HepG2 (cell line): Measurements from ENCODE around the gene MTX1. TPM values are rescaled to one million over a fixed set of nuclear protein-coding genes. Genes with fewer than 3 reads are reported as not detected.

Experiments used
- DNMT1 ChIP-seq: sonication (generic); formaldehyde crosslinking; IDR thresholded peaks from 2 replicates; pipeline ENCODE4 v1.5.1; 2020; ENCODE audit warnings: mild to moderate bottlenecking, missing genetic modification reagents
- EEA1 ChIP-seq: sonication (generic); formaldehyde crosslinking; IDR thresholded peaks from 2 replicates; pipeline ENCODE4 v1.5.1; 2020; ENCODE audit warnings: mild to moderate bottlenecking, missing genetic modification reagents, borderline replicate concordance
- GTF3A ChIP-seq: sonication (generic); formaldehyde crosslinking; conservative IDR thresholded peaks from 2 replicates; pipeline ENCODE4 v1.4.0; 2020; ENCODE audit warnings: mild to moderate bottlenecking, missing genetic modification reagents
- HMGXB3 ChIP-seq: sonication (generic); formaldehyde crosslinking; IDR thresholded peaks from 2 replicates; pipeline ENCODE4 v1.4.0; 2020; ENCODE audit warnings: missing genetic modification reagents, borderline replicate concordance
- HNRNPLL ChIP-seq: fragments of 200-400 bp; formaldehyde crosslinking; IDR thresholded peaks from 2 replicates; pipeline ENCODE4 v1.6.1; 2017; ENCODE audit warnings: mild to moderate bottlenecking, low read depth, low read length; ENCODE audit not compliant: poor library complexity, severe bottlenecking
- MLLT10 ChIP-seq: sonication (generic); formaldehyde crosslinking; IDR thresholded peaks from 2 replicates; pipeline ENCODE4 v1.4.0; 2020; ENCODE audit warnings: missing genetic modification reagents
- PHF20 ChIP-seq: sonication (generic); formaldehyde crosslinking; IDR thresholded peaks from 2 replicates; pipeline ENCODE4 v1.5.0; 2020; ENCODE audit warnings: mild to moderate bottlenecking, missing genetic modification reagents
- RARA ChIP-seq: IDR thresholded peaks from 2 replicates; pipeline ENCODE4 v1.6.1; 2016; ENCODE audit warnings: missing genetic modification reagents, missing compliant biosample characterization
- SOX13 ChIP-seq, 3 experiments: fragments of 450-650 bp in 1 of 3; sonication (generic) in 1 of 3; formaldehyde crosslinking in 1 of 3; IDR thresholded peaks in 2 of 3; conservative IDR thresholded peaks in 1 of 3; 2 replicates each; pipeline versions ENCODE4 v1.5.0 to v1.6.1; 2016 to 2020; ENCODE audit warnings: antibody characterized with exemption in 1 of 3, mild to moderate bottlenecking in 1 of 3, missing compliant biosample characterization in 1 of 3, missing genetic modification reagents in 1 of 3, moderate library complexity in 1 of 3
- TFAP4 ChIP-seq: sonication (generic); IDR thresholded peaks from 2 replicates; pipeline ENCODE4 v1.6.1; 2016; ENCODE audit warnings: low read depth, borderline replicate concordance
- THYN1 ChIP-seq: sonication (generic); formaldehyde crosslinking; IDR thresholded peaks from 2 replicates; pipeline ENCODE4 v1.8.1; 2023; ENCODE audit warnings: low read depth, mild to moderate bottlenecking, moderate library complexity, missing genetic modification reagents, borderline replicate concordance
- ZNF354B ChIP-seq: sonication (generic); formaldehyde crosslinking; IDR thresholded peaks from 2 replicates; pipeline ENCODE4 v1.8.0; 2022; ENCODE audit warnings: mild to moderate bottlenecking, missing genetic modification reagents
- ZNF446 ChIP-seq: sonication (generic); formaldehyde crosslinking; IDR thresholded peaks from 2 replicates; pipeline ENCODE4 v1.5.0; 2020; ENCODE audit warnings: mild to moderate bottlenecking, missing genetic modification reagents
- ZNF512B ChIP-seq: sonication (generic); formaldehyde crosslinking; IDR thresholded peaks from 2 replicates; pipeline ENCODE4 v1.5.1; 2020; ENCODE audit warnings: missing genetic modification reagents, mild to moderate bottlenecking, borderline replicate concordance
- ZNF530 ChIP-seq: sonication (generic); formaldehyde crosslinking; IDR thresholded peaks from 2 replicates; pipeline ENCODE4 v1.5.0; 2020; ENCODE audit warnings: low read depth, mild to moderate bottlenecking, missing genetic modification reagents
- ZNF7 ChIP-seq: IDR thresholded peaks from 2 replicates; pipeline ENCODE4 v1.6.1; 2016; ENCODE audit warnings: missing biosample characterization, missing genetic modification reagents
- polyA plus RNA-seq, 8 experiments: library from polyadenylated mRNA; depleted of rRNA in 3 of 8; stranded (reverse) in 7 of 8; unstranded in 1 of 8; fragments of >200 nt; fragmentation: Illumina TruSeq in 4 of 8; extraction: Trizol in 4 of 8; gene quantifications; 2 replicates each; pipeline versions ENCODE4 v1.2.1 to v1.2.3, GENCODE V29; 2011 to 2016; ENCODE audit warnings: low read depth in 4 of 8, missing spikeins in 1 of 8, mixed read lengths in 1 of 8; ENCODE audit not compliant: insufficient read depth in 1 of 8
- total RNA-seq, 5 experiments: library from RNA; depleted of rRNA; stranded (reverse); fragments of >200 nt; fragmentation: Illumina TruSeq; extraction: Trizol; gene quantifications; 2 replicates each; pipeline ENCODE4 v1.2.3, GENCODE V29; 2016; ENCODE audit warnings: low read depth in 1 of 5

Gene MTX1
- total and polyA plus RNA-seq, 2 of the 13 experiments (the other 11 are each of a cell fraction or from before 2014, with no cell fraction given): 64.5 to 72.6 TPM

- TF ChIP-seq HMGXB3 (peak; percentile 79), PHF20 (CRISPR knock-in tag) (peak; percentile 50; the same call in 1 of the 2 replicates), MLLT10 (CRISPR knock-in tag) (no peak), ZNF354B (no peak), TFAP4 (no peak), RARA (CRISPR knock-in tag) (0 out of 2 replicates have a peak, but pooled peaks have one; percentile 7), ZNF446 (CRISPR knock-in tag) (no peak), EEA1 (CRISPR knock-in tag) (peak; percentile 22; the same call in 1 of the 2 replicates), DNMT1 (CRISPR knock-in tag) (no peak), GTF3A (CRISPR knock-in tag) (no peak), SOX13 (IDR thresholded peaks at IDR 0.05) (no peak), SOX13 (CRISPR knock-in tag; conservative IDR thresholded peaks at IDR 0.05 in 1 of 2, IDR thresholded peaks at IDR 0.05 in 1 of 2) (no peak; a peak in 1 of 4 replicates), THYN1 (CRISPR knock-in tag) (no peak), ZNF530 (CRISPR knock-in tag) (no peak), ZNF512B (CRISPR knock-in tag) (no peak), HNRNPLL (peak; percentile 48), ZNF7 (CRISPR knock-in tag) (no peak)
Measured at GRCh38 chr1:155255243-155256007, 46.9 kb downstream of the MTX1 start, which contains the start of gene ENTREP3 (continued).
